Panc1 (cell line): ENCODE results near the gene JAG1. TPM values are rescaled to one million over a fixed set of nuclear protein-coding genes. Genes with fewer than 3 reads are reported as not detected.

Source experiments
- ATAC-seq: fragments of 200-7000 bp; cut with Tn5 transposase; 2 replicates; pipeline ENCODE4 v1.9.1; 2020; ENCODE audit warnings: mild to moderate bottlenecking, moderate library complexity
- BruUV-seq: library from RNA; stranded (reverse); fragments of 400-500 nt; replicated peaks from 2 replicates; lab custom pipeline; 2021; lab: Mats Ljungman, UMichigan
- CTCF ChIA-PET: fragments of 300-600 bp; sonication (Branson Sonifier 250); formaldehyde crosslinking; loops from one replicate; lab custom pipeline; 2022; ENCODE audit warnings: antibody characterized with exemption; lab: Charles Lee
- POLR2A ChIA-PET: fragments of 300-600 bp; sonication (Branson Sonifier 250); formaldehyde crosslinking; loops from one replicate; lab custom pipeline; 2022; ENCODE audit warnings: antibody characterized with exemption; lab: Charles Lee
- DNase-seq: peaks from one replicate; pipeline ENCODE4 v3.0.0-alpha.2; 2010; ENCODE audit warnings: low read depth, low spot score
- H3K27ac ChIP-seq: 2 replicates; pipeline ENCODE4 v1.5.1; 2011; ENCODE audit warnings: mild to moderate bottlenecking, low read length, inconsistent platforms
- H3K27me3 ChIP-seq: fragments of 200-500 bp; sonication (Bioruptor generic); 2 replicates; pipeline ENCODE4 v1.6.0; 2014; ENCODE audit warnings: low read length, inconsistent platforms; ENCODE audit not compliant: control insufficient read depth, insufficient read depth
- H3K36me3 ChIP-seq: fragments of 200-500 bp; sonication (Bioruptor generic); 2 replicates; pipeline ENCODE4 v1.5.1; 2014; ENCODE audit warnings: inconsistent platforms, mild to moderate bottlenecking, low read length, moderate library complexity; ENCODE audit not compliant: control insufficient read depth, insufficient read depth
- H3K4me1 ChIP-seq: 2 replicates; pipeline ENCODE4 v1.5.1; 2011; ENCODE audit warnings: inconsistent platforms, mild to moderate bottlenecking, low read length, moderate library complexity; ENCODE audit not compliant: control insufficient read depth, insufficient read depth
- H3K4me3 ChIP-seq, 2 experiments: 2 replicates each; pipeline ENCODE4 v1.5.1; 2011 to 2012; ENCODE audit warnings: low read depth in 2 of 2, low read length in 2 of 2, mild to moderate bottlenecking in 2 of 2, inconsistent platforms in 1 of 2, moderate library complexity in 1 of 2
- H3K9me3 ChIP-seq: fragments of 200-500 bp; sonication (Bioruptor generic); 2 replicates; pipeline ENCODE4 v1.5.1; 2014; ENCODE audit warnings: low read depth, mild to moderate bottlenecking, inconsistent platforms, low read length, moderate library complexity; ENCODE audit not compliant: control insufficient read depth, insufficient read depth
- CTCF ChIP-seq: fragments of 450-650 bp; IDR thresholded peaks from 2 replicates; pipeline ENCODE4 v1.5.1; 2017; ENCODE audit warnings: mild to moderate bottlenecking
- POLR2AphosphoS5 ChIP-seq: IDR thresholded peaks from 2 replicates; pipeline ENCODE4 v1.6.1; 2012; ENCODE audit warnings: mild to moderate bottlenecking, low read depth, low read length, moderate library complexity
- REST ChIP-seq, 2 experiments: IDR thresholded peaks; 2 replicates each; pipeline ENCODE4 v1.6.1; 2011 to 2012; ENCODE audit warnings: low read depth in 2 of 2, control low read depth in 1 of 2, low read length in 1 of 2, mild to moderate bottlenecking in 1 of 2, moderate library complexity in 1 of 2; ENCODE audit not compliant: insufficient read depth in 1 of 2
- SIN3A ChIP-seq: IDR thresholded peaks from 2 replicates; pipeline ENCODE4 v1.6.1; 2012; ENCODE audit warnings: low read depth, mild to moderate bottlenecking, low read length, moderate library complexity, borderline replicate concordance; ENCODE audit not compliant: insufficient read depth
- TCF7L2 ChIP-seq: IDR thresholded peaks from 2 replicates; pipeline ENCODE4 v1.6.1; 2011; ENCODE audit warnings: mild to moderate bottlenecking, low read depth, low read length, inconsistent platforms
- in situ Hi-C: cut with HindIII; loops from 2 replicates; pipeline ENCODE4 v1.10.0; 2016; ENCODE audit warnings: low sequenced_read_pairs, low pct_unique_long_range_greater_than_20kb
- intact Hi-C: fragments of 100-400 bp; cut with micrococcal nuclease; formaldehyde crosslinking; loops from one replicate; pipeline ENCODE4 v1.10.0; 2022; ENCODE audit not compliant: unreplicated experiment
- total RNA-seq: library from RNA; stranded (reverse); gene quantifications from one replicate; pipeline ENCODE4 v1.2.1, GENCODE V29; 2021; ENCODE audit not compliant: unreplicated experiment

JAG1 gene
- total RNA-seq, 1 experiment from 2014 or later: 21.2 TPM

GRCh38 chr20:10632721-10633509 is 40.9 kb downstream of the JAG1 start:
- no peak overlapping the region for H3K4me3 ChIP-seq
- ChIA-PET POLR2A (no interaction called here), CTCF (no interaction called here)
- in situ Hi-C loops (no loop called here), intact Hi-C loops (no loop called here)
- H3K27me3 ChIP-seq: no peaks in the 10 kb centered on the region
- no peaks in the 10 kb centered on the region for H3K9me3 ChIP-seq
- no peaks in the 10 kb centered on the region for H3K4me1 ChIP-seq
- no peak for ATAC-seq
- H3K27ac ChIP-seq: no peak overlapping the region
- no peak for DNase-seq
- TF ChIP-seq REST (IDR thresholded peaks at IDR 0.05; ENCODE audit: insufficient read depth in 1 of 2, low read depth in 2 of 2, low read length in 1 of 2): no peak
- TF ChIP-seq SIN3A: no peak
- TF ChIP-seq POLR2AphosphoS5: no peak
- no peak for TF ChIP-seq CTCF
- TF ChIP-seq TCF7L2: no peak
- BruUV-seq: no TSS peak
- H3K36me3 ChIP-seq: no peaks in the 10 kb centered on the region

- no peaks in the 10 kb centered on the region for H3K4me1 ChIP-seq
- H3K36me3 ChIP-seq: no peaks in the 10 kb centered on the region
- ChIA-PET POLR2A (no interaction called here), CTCF (no interaction called here)
- TF ChIP-seq TCF7L2 (no peak), POLR2AphosphoS5 (no peak), SIN3A (no peak), REST (IDR thresholded peaks at IDR 0.05; ENCODE audit: insufficient read depth in 1 of 2, low read depth in 2 of 2, low read length in 1 of 2) (no peak), CTCF (no peak)
- H3K27me3 ChIP-seq: no peaks in the 10 kb centered on the region
- in situ Hi-C loops (no loop called here), intact Hi-C loops (no loop called here)
- no peak overlapping the region for H3K4me3 ChIP-seq
- H3K9me3 ChIP-seq: no peaks in the 10 kb centered on the region
- no peak overlapping the region for H3K27ac ChIP-seq
- BruUV-seq: no TSS peak
- DNase-seq (no peak), ATAC-seq (no peak)
Measured at GRCh38 chr20:10631126-10631525, 42.7 kb downstream of the JAG1 start.
